K562 (cell line): ENCODE results near the gene OGFR. TPM values are rescaled to one million over a fixed set of nuclear protein-coding genes. Genes with fewer than 3 reads are reported as not detected.
A peak's percentile ranks its signal among the peaks of the same experiment; 100 is the strongest.

Experiments
- BHLHE40 ChIP-seq: IDR thresholded peaks from 2 replicates; pipeline ENCODE4 v1.6.1; 2011; ENCODE audit warnings: low read length, improper control_type of control experiment
- CHCHD3 ChIP-seq: fragments of 250-450 bp; sonication (Bioruptor Pico); IDR thresholded peaks from 2 replicates; pipeline ENCODE4 v2.1.2; 2022; ENCODE audit warnings: mild to moderate bottlenecking
- COPS2 ChIP-seq: fragments of 450-650 bp; conservative IDR thresholded peaks from 2 replicates; pipeline ENCODE4 v1.6.1; 2016; ENCODE audit warnings: mild to moderate bottlenecking, moderate library complexity
- GATAD2B ChIP-seq: fragments of 450-650 bp; IDR thresholded peaks from 2 replicates; pipeline ENCODE4 v1.6.1; 2017; ENCODE audit warnings: mild to moderate bottlenecking, borderline replicate concordance
- KLF16 ChIP-seq: IDR thresholded peaks from 2 replicates; pipeline ENCODE4 v1.6.1; 2016; ENCODE audit warnings: antibody characterized with exemption
- MNT ChIP-seq, 2 experiments: fragments of 450-650 bp; conservative IDR thresholded peaks; 2 replicates each; pipeline ENCODE4 v1.6.1; 2017; ENCODE audit warnings: mild to moderate bottlenecking in 2 of 2, moderate library complexity in 2 of 2
- RBFOX2 ChIP-seq: fragments of 200-400 bp; formaldehyde crosslinking; IDR thresholded peaks from 2 replicates; pipeline ENCODE4 v1.6.1; 2017; ENCODE audit warnings: low read depth, mild to moderate bottlenecking, low read length, moderate library complexity
- RCOR1 ChIP-seq, 2 experiments: IDR thresholded peaks; 2 replicates each; pipeline ENCODE4 v1.6.1; 2012; ENCODE audit warnings: low read depth in 2 of 2, low read length in 2 of 2, borderline replicate concordance in 1 of 2, improper control_type of control experiment in 1 of 2
- REST ChIP-seq, 2 experiments: fragments of 450-650 bp; formaldehyde crosslinking in 1 of 2; IDR thresholded peaks; 2 replicates each; pipeline versions ENCODE4 v1.4.0 to v1.6.1; 2014 to 2020; ENCODE audit warnings: mild to moderate bottlenecking in 2 of 2, borderline replicate concordance in 1 of 2, low read depth in 1 of 2
- RFX5 ChIP-seq: IDR thresholded peaks from 2 replicates; pipeline ENCODE4 v1.6.1; 2011; ENCODE audit warnings: low read depth, mild to moderate bottlenecking, improper control_type of control experiment, low read length
- SMARCA4 ChIP-seq: fragments of 450-650 bp; IDR thresholded peaks from 2 replicates; pipeline ENCODE4 v1.6.1; 2016
- SUPT5H ChIP-seq: fragments of 450-650 bp; IDR thresholded peaks from 2 replicates; pipeline ENCODE4 v1.6.1; 2016
- TARDBP ChIP-seq: fragments of 450-650 bp; IDR thresholded peaks from 2 replicates; pipeline ENCODE4 v1.6.1; 2016
- VEZF1 ChIP-seq: fragments of 200-800 bp; sonication (Bioruptor generic); IDR thresholded peaks from 2 replicates; pipeline ENCODE4 v1.6.1; 2017; ENCODE audit warnings: missing genetic modification characterization, missing compliant biosample characterization
- XRCC5 ChIP-seq: fragments of 200-400 bp; formaldehyde crosslinking; IDR thresholded peaks from 2 replicates; pipeline ENCODE4 v1.6.1; 2017; ENCODE audit warnings: low read depth, mild to moderate bottlenecking, low read length
- polyA plus RNA-seq, 8 experiments: library from polyadenylated mRNA; depleted of rRNA in 4 of 8; stranded (reverse) in 5 of 8; unstranded in 3 of 8; fragments of >200 nt; fragmentation: Nextera tagmentation in 2 of 8; fragmentation: Illumina TruSeq in 1 of 8; extraction: Ambion mirVana in 2 of 8; extraction: Trizol in 1 of 8; gene quantifications; 2 replicates each; pipeline versions ENCODE4 v1.2.1 to v1.2.3, GENCODE V29; 2011 to 2014; ENCODE audit warnings: inconsistent platforms in 1 of 8, missing spikeins in 1 of 8
- total RNA-seq, 7 experiments: library from RNA; depleted of rRNA in 6 of 7; stranded (reverse); fragments of >200 nt in 6 of 7; fragmentation: Illumina TruSeq in 2 of 7; extraction: Trizol in 2 of 7; gene quantifications; 2 replicates each; pipeline versions ENCODE4 v1.2.1 to v1.2.3, GENCODE V29; 2011 to 2021; ENCODE audit warnings: low replicate concordance in 1 of 7
- TF ChIP-seq, protein P1 (sequence below): fragments of 250-450 bp; sonication (Bioruptor Pico); IDR thresholded peaks from 2 replicates; pipeline ENCODE4 v1.8.0; 2022; ENCODE audit warnings: moderate library complexity, mild to moderate bottlenecking, inconsistent platforms

OGFR gene
- total and polyA plus RNA-seq, 9 of the 15 experiments (the other 6 are each of a cell fraction or from before 2014, with no cell fraction given), result 0.39 to 56.3 (median 17.5) TPM

DNA sequence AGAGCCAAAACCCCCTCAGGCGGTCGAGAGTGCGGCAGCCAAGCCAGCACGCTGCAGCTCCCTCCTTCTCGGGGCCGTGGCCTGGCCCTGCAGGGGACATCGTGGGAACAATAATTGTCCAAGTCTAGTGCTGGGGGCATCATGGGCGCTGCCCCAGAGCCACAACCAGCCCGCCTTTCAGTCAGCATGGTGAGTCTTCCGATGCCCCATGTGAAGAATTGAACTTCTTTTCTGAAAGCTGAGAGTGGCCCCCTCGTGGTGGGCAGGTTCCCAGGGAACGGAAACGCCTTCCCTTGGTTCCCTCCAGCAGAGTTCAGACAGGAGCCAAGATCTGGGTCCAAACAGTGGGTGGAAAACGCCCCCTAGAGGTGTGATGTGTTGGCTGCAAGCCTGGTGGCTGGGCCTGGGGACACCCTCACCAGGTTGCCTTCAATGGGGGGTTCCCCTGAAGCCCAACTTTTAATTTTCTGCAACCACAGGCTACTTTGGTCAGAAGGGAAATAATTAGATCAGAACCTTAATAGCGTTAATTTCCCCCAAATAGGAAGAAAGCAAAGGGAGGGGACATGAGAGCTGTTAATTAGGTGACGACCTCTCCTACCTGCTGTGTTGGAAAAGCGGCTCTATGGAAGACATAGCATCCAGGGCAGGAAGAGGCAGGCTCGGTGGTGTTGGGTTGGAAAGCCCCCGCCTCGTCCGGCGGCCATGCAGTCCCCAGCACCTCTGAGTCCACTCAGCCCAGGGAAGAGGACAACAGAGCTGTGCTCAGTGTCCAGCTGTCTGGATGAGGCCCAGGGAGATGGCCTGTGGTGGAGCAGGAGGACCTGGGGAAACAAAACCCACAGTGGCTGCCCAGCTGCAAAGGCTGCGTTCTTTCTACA, 13.1 kb upstream of the OGFR start (continued):
- TF ChIP-seq BHLHE40 (peak; percentile 29; the same call in 1 of the 2 replicates), REST (IDR thresholded peaks at IDR 0.05; ENCODE audit: borderline replicate concordance) (peak; percentile 83), REST (CRISPR knock-in tag; IDR thresholded peaks at IDR 0.05; ENCODE audit: low read depth) (no peak), KLF16 (peak; percentile 39; the same call in 1 of the 2 replicates), GATAD2B (peak; percentile 53; the same call in 1 of the 2 replicates), CHCHD3 (CRISPR knock-in tag) (no peak), COPS2 (no peak), MNT (conservative IDR thresholded peaks at IDR 0.05) (peak in 1 of 2 experiments; percentile 47; a peak in 1 of 4 replicates), VEZF1 (CRISPR knock-in tag) (peak; percentile 46; the same call in 1 of the 2 replicates), RFX5 (no peak), SUPT5H (no peak), SMARCA4 (0 out of 2 replicates have a peak, but pooled peaks have one; percentile 17), RCOR1 (IDR thresholded peaks at IDR 0.05; ENCODE audit: borderline replicate concordance in 1 of 2, low read depth in 2 of 2, low read length in 2 of 2) (peak in 1 of 2 experiments; percentile 32; a peak in 1 of 4 replicates), RBFOX2 (0 out of 2 replicates have a peak, but pooled peaks have one; percentile 25), XRCC5 (peak; percentile 93), TARDBP (0 out of 2 replicates have a peak, but pooled peaks have one; percentile 46)
- TF ChIP-seq, protein P1, sequence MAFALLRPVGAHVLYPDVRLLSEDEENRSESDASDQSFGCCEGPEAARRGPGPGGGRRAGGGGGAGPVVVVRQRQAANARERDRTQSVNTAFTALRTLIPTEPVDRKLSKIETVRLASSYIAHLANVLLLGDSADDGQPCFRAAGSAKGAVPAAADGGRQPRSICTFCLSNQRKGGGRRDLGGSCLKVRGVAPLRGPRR (CRISPR knock-in tag), result no peak
